HG03097 (cell line): ENCODE measurements around the gene ALDH4A1.

Experiments
- ATAC-seq: cut with Tn5 transposase; IDR thresholded peaks from one replicate; pipeline ENCODE4 v1.9.1; 2021; ENCODE audit not compliant: unreplicated experiment, low FRiP score

The ALDH4A1 gene

DNA sequence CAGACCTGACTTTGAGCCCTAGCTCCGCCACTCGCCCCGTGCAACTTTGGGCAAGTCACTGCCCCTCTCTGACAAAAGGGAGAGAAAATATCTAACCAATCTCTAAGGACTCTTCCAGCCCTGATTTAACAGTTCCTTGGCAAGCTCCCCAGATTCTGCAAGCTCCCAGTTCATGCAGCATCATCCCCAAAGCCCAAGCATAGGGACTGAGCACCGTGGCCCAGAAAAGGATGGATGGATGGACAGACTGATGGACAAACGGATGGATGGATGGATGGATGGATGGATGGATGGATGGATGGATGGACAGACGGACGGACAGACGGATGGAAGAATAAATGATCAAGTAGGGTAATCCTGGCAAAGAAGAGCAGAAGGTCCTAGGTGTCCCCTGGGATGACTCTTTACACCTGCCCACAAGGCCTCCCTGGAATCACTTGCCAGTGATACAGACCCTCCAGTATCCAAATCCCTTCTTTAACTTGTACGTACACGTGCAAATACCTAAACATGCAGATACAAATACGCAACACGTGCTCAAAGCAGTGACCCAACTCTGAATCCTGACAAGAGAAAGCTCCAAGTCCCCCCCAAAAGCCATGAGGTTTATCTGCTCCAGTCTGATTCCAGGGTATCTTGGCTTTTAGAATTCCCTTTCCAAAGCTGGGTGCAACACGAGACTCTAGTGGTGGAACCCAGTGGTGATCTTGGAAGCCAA lies 38.1 kb upstream of the ALDH4A1 start:
- no peak for ATAC-seq

GRCh38 chr1:18939398-18940302 lies 37.3 kb upstream of the ALDH4A1 start:
- ATAC-seq: no peak

DNA sequence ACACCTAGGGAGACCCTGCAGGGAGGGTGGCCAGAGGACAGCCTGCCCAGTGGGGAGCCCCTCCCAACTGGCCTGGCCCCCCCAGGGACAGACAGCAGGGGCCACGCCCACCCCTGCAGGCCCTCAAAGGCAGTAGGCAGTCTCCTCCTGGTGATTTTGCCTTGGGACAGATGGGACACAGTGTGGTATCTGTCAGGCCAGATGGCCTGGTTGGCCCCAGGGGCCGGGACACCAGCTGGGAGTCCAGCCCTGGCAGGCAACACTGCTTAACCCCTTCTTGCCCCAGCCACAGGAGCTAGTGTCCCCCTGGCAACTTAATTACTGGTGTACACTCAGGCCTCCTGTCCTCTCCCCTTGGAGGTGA lies 36.3 kb upstream of the ALDH4A1 start:
- no peak for ATAC-seq

DNA sequence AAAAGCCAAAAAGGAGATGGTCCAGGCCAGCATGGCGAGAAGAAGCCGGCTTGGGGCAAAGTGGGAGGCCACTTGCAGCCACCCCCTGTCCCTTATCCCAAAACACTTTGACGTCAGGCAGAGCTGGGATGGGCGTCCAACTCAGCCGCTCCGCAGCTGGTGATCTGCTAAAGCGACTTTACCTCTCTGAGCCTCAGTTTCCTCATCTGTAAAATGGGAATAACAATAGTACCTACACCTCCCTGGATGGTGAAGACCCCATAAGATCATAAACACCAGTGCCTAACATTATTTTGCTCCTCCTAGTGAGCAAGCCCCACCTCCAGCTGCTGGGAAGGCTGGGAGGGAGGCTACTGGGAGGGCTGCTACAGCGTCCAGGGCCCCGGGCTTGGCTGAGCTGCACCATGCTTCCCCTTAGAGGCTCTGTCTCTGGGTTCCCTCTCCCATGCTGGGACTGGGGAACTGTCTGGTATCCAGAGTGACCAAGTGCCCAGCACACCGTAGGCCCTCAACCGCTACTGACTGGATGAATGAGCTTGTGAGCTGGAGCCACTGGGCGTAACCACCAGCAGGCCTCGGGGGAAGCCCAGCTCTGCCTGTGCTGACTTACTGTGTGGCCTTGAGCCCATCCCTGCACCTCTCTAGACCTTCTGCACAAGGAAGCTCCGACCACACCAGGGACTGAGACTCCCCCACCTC lies 35.8 kb upstream of the ALDH4A1 start:
- no peak for ATAC-seq

GRCh38 chr1:18937539-18937938 lies 35.2 kb upstream of the ALDH4A1 start:
- ATAC-seq: no peak

- no peak for ATAC-seq
Observed at GRCh38 chr1:18936814-18937481, 34.6 kb upstream of the ALDH4A1 start.

- no peak for ATAC-seq
Observed at GRCh38 chr1:18936471-18936813, 34.1 kb upstream of the ALDH4A1 start.

DNA sequence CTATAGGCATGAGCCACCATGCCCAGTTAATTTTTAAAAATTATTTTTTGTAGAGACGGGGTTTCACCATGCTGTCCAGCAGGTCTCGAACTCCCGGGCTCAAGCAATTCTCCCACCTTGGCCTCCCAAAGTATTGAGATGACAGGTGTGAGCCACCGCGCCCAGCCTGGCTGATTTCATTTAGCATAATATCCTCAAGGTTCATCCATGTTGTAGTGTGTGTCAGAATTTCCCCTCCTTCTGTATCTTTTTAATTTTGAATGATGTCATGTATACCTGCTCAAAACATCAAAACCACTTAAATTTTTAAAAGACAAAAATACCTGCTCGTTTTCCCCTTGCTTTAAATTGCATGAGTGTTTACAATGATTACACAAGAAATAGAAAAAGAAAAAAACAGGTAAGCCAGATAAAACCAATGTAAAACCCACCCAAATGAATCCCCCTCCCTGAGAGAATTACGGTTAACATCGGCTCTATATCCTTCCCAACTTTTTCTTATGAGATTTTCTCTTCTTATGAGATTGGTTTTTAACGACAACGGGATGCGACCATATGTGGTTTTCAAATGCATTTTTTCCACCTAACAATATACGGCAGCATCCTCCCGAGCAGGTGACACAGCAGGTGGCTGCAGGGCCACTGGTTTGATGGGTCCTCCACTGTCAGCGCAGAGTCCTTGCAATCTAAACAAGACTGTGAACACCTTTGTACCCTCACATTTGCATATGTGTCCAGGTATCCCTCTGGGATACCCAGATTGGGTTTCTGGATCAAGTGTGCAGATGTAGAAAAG lies 32.0 kb upstream of the ALDH4A1 start:
- no peak for ATAC-seq

DNA sequence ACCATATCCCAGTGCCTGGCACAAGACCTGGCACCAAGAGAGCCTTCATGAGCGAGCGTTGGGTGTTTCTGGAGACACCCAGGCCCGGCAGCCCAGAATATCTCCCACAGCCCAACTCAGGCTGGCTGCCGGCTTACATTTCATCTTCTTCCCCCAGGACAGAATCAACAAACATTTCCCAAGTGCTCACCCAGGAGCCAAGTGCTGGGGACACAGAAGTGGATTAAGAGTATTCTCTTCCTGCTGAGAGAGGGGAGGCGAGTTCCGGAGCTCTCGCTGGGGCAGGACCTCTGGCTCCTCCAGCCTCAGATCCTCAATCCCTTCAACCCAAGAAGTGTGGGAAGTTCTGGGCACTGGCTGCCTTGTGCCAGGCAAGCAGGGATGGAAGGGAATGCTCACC lies 30.5 kb upstream of the ALDH4A1 start:
- ATAC-seq: no peak

DNA sequence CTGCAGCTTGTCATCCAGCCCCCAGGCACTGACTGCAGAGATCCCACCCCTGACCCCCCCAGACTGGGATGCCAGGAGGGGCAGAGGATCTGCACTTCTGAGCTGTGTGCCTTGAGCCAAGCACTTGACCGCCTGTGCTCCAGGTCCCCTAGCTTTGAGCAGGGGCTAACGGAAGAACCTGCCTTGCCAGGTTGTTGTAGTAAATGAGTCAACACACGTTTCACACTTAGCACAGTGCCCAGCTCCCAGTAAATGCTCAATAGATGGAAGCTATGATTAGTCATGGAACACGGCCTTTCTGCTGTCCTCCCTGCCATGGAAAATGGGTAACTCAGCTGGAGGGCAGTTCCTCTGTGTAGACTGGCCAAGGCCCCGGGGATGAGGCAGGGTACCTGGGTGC lies 30.0 kb upstream of the ALDH4A1 start:
- no peak for ATAC-seq

DNA sequence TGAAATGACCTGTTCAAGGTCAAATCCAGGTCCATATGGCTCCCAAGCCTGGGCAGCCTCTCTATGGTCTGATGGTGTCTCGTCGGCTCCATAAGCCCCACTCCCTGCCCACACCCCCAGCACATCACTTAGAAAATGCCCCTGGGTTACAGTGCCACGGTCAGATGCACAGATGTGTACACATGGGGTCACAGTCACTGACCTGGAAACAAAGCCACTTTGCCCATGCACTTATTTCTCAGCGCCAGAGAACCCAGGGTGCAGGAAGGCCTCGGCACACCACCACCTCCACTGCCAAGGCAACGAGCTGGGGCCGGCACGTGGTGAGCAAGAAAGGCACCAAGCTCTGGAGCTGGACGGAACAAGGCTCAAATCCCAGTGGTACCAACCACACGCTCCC lies 29.4 kb upstream of the ALDH4A1 start:
- ATAC-seq: no peak

- no peak for ATAC-seq
Observed at GRCh38 chr1:18929686-18930085, 27.3 kb upstream of the ALDH4A1 start.

- ATAC-seq: no peak
Observed at GRCh38 chr1:18928985-18929384, 26.6 kb upstream of the ALDH4A1 start.

DNA sequence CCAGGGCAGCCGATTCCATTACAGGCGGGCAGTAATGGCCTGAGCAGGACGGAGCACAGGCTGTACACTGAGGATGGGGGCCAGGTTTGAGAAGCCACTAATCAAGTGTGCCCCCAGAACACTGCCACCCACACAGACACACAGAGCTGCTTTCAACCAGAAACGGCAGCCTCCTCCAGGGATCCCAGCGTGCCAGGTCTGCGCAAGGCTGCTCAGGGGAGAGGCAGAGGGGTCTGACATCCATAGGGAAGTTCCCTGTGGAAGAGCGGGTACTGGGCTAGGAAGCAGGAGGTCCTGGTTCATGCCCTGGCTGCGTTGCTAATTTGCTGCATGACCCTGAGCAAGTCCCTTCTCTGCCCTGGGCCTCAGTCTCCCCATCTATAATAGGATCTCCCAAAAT lies 26.1 kb upstream of the ALDH4A1 start:
- ATAC-seq: no peak

DNA sequence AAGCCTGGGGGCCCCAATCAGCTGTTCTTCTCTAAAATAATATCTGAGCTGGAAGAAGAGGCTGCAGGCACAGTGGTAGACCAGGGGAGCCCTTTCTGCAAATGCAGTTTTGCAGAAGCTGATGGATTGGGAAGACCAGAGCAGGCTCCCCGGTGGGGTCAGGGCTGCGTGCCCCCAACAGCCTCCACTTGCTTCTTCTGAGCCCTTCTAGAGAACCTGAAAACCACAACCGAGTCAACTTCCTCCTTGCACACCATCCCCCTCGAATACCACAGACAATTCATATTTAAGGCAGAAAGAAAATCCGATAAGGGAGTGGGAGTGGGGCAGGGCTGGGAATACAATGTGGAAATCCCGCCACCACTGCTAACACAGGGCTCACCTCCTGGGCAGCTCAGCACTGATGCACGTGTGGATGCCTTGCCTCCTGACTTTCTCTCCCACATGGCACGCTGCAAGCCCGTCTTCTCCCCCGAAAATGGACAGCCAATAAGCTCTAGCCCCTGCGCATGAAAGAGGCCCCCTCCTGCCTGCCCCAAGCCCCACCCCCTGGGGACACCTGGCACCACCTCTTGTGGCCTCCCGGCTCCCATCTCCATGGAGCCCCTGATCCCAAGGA lies 25.4 kb upstream of the ALDH4A1 start:
- no peak for ATAC-seq

- peak; percentile 20 for ATAC-seq
Observed at GRCh38 chr1:18927082-18927653, 24.8 kb upstream of the ALDH4A1 start.

GRCh38 chr1:18926315-18927081 lies 24.1 kb upstream of the ALDH4A1 start:
- peak; percentile 67 for ATAC-seq

- ATAC-seq: no peak
Observed at GRCh38 chr1:18925279-18925678, 22.9 kb upstream of the ALDH4A1 start.

- ATAC-seq: no peak
Observed at GRCh38 chr1:18924221-18924691, 21.9 kb upstream of the ALDH4A1 start.
